ENCODE measurements around the gene GRAMD1A. TPM values are rescaled to one million over a fixed set of nuclear protein-coding genes. Genes with fewer than 3 reads are reported as not detected.

The GRAMD1A gene
- total RNA-seq, 4 donors from 2014 or later: 27.6 to 55.9 (median 34.0) TPM

DNA sequence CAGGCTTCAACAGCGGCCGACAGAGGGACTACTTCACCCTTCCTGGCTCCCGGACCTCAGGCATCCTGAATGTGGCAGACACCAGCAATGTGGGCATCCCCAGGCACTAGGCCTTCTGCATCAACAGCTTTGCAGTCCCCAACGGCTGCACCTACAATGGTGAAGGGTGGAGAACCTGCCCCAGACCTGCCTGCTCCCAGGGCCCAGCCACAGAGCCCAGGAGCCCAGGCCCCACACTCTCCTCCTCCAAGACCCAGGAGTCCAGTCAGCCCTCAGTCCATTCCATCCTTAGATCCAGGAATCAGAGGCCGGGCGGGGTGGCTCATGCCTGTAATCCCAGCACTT, 75.9 kb downstream of the GRAMD1A start:
- TF ChIP-seq, protein P1, sequence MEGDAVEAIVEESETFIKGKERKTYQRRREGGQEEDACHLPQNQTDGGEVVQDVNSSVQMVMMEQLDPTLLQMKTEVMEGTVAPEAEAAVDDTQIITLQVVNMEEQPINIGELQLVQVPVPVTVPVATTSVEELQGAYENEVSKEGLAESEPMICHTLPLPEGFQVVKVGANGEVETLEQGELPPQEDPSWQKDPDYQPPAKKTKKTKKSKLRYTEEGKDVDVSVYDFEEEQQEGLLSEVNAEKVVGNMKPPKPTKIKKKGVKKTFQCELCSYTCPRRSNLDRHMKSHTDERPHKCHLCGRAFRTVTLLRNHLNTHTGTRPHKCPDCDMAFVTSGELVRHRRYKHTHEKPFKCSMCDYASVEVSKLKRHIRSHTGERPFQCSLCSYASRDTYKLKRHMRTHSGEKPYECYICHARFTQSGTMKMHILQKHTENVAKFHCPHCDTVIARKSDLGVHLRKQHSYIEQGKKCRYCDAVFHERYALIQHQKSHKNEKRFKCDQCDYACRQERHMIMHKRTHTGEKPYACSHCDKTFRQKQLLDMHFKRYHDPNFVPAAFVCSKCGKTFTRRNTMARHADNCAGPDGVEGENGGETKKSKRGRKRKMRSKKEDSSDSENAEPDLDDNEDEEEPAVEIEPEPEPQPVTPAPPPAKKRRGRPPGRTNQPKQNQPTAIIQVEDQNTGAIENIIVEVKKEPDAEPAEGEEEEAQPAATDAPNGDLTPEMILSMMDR (IDR thresholded peaks at IDR 0.05; ENCODE audit: low read depth): no peak

Other genes starting within 250 kb of the GRAMD1A start
- 1 to 10 TPM; 4.1 to 5.8 (median 5.7) TPM for gene ZNF599, start 227.1 kb upstream of the GRAMD1A start, total RNA-seq
- 1 to 10 TPM; 1.8 to 3.4 (median 2.4) TPM for gene ZNF30, start 73.4 kb upstream of the GRAMD1A start, total RNA-seq
- 10 to 100 TPM in 1 of 4 donors, 1 to 10 TPM in 3; 7.3 to 17.3 (median 7.7) TPM for gene ZNF792, start 36.1 kb upstream of the GRAMD1A start, total RNA-seq
- gene SCN1B, start 30.1 kb downstream of the GRAMD1A start, total RNA-seq: 10 to 100 TPM in 1 of 4 donors, 1 to 10 TPM in 3; 8.5 to 18.1 (median 9.6) TPM
- gene HPN, start 41.4 kb downstream of the GRAMD1A start, total RNA-seq: 1 to 10 TPM in 3 of 4 donors, under 1 TPM in 1; 0.17 to 3.8 (median 1.4) TPM
- gene FXYD3, start 115.5 kb downstream of the GRAMD1A start, total RNA-seq: 1 to 10 TPM in 2 of 4 donors, not detected in 2; 1.7 to 2.0 TPM
- 10 to 100 TPM; 11.6 to 34.1 (median 21.3) TPM for gene LGI4, start 134.7 kb downstream of the GRAMD1A start, total RNA-seq
- 100 to 1,000 TPM in 1 of 4 donors, 10 to 100 TPM in 3; 28.7 to 108 (median 37.8) TPM for gene FXYD1, start 138.5 kb downstream of the GRAMD1A start, total RNA-seq
- 1 to 10 TPM in 1 of 4 donors, not detected in 3; 1.1 TPM for gene FXYD7, start 142.9 kb downstream of the GRAMD1A start, total RNA-seq
- 100 to 1,000 TPM in 1 of 4 donors, 10 to 100 TPM in 3; 43.7 to 120 (median 52.4) TPM for gene FXYD5, start 154.4 kb downstream of the GRAMD1A start, total RNA-seq
- gene FAM187B, start 228.4 kb downstream of the GRAMD1A start, total RNA-seq: not detected
- gene LSR, start 248.7 kb downstream of the GRAMD1A start, total RNA-seq: 10 to 100 TPM in 1 of 4 donors, 1 to 10 TPM in 3; 4.0 to 15.8 (median 5.0) TPM

Data from subcutaneous adipose tissue (tissue), 4 donors.